HepG2 (cell line): ENCODE measurements around the gene RTBDN. TPM values are rescaled to one million over a fixed set of nuclear protein-coding genes. Genes with fewer than 3 reads are reported as not detected.
A peak's percentile ranks its signal among the peaks of the same experiment; 100 is the strongest.

Experiments
- ATAC-seq: fragments of 200-7000 bp; cut with Tn5 transposase; 3 replicates; pipeline ENCODE4 v1.9.1; 2020; ENCODE audit warnings: mild to moderate bottlenecking, moderate library complexity
- BruUV-seq: library from RNA; stranded (reverse); fragments of 400-500 nt; replicated peaks from 2 replicates; lab custom pipeline; 2021; lab: Mats Ljungman, UMichigan
- CTCF ChIA-PET: fragments of 300-600 bp; formaldehyde crosslinking; extraction: SDS; loops from one replicate; lab custom pipeline; 2021; ENCODE audit warnings: low total read pairs, inconsistent platforms, low intra/inter-chr PET ratio; lab: Yijun Ruan, JAX
- POLR2A ChIA-PET: fragments of 350-600 bp; sonication (Branson Sonifier 250); formaldehyde crosslinking; loops from one replicate; lab custom pipeline; 2020; ENCODE audit warnings: antibody characterized with exemption, inconsistent platforms; lab: Yijun Ruan, JAX
- DNase-seq: peaks from one replicate; pipeline ENCODE4 v3.0.0-alpha.2; 2015; ENCODE audit warnings: low spot score
- FAIRE-seq: peaks from 3 replicates; lab custom pipeline; 2011; peaks lifted over from hg19 to GRCh38; lab: Jason Lieb, UNC
- H2AFZ ChIP-seq: one replicate; pipeline ENCODE4 v1.6.1; 2011; ENCODE audit warnings: low read length, inconsistent platforms
- H3K27ac ChIP-seq: fragments of 300-600 bp; 3 replicates; pipeline ENCODE4 v1.8.0; 2011; ENCODE audit warnings: mixed run types, mild to moderate bottlenecking, mixed read lengths, low read length, inconsistent platforms; ENCODE audit not compliant: insufficient read depth; ENCODE audit errors: extremely low read length
- H3K27me3 ChIP-seq, 2 experiments: fragments of 200-600 bp in 1 of 2; 2 replicates in 1 of 2; 3 replicates in 1 of 2; pipeline versions ENCODE4 v1.6.0 to v1.8.0; 2011; ENCODE audit warnings: low read length in 2 of 2, mild to moderate bottlenecking in 2 of 2, moderate library complexity in 2 of 2, inconsistent platforms in 1 of 2; ENCODE audit not compliant: insufficient read depth in 2 of 2, control insufficient read depth in 1 of 2
- H3K36me3 ChIP-seq, 2 experiments: fragments of 200-600 bp in 1 of 2; replicated peaks in 1 of 2; 2 replicates in 1 of 2; 3 replicates in 1 of 2; pipeline versions ENCODE4 v1.5.1 to v1.8.0; 2011; ENCODE audit warnings: low read length in 2 of 2, inconsistent platforms in 1 of 2; ENCODE audit not compliant: insufficient read depth in 2 of 2, control insufficient read depth in 1 of 2
- H3K4me1 ChIP-seq: 2 replicates; pipeline ENCODE4 v1.5.1; 2012; ENCODE audit warnings: low read length, inconsistent platforms; ENCODE audit not compliant: insufficient read depth
- H3K4me2 ChIP-seq: 2 replicates; pipeline ENCODE4 v1.6.0; 2011; ENCODE audit warnings: low read depth, low read length, inconsistent platforms
- H3K4me3 ChIP-seq, 3 experiments: fragments of 200-600 bp in 1 of 3; sonication (generic), shearing (Covaris generic) in 1 of 3; replicated peaks in 1 of 3; 2 replicates each; pipeline ENCODE4 v1.5.1; 2011 to 2016; ENCODE audit warnings: low read length in 3 of 3, inconsistent platforms in 2 of 3, low read depth in 2 of 3, mild to moderate bottlenecking in 2 of 3, control low read depth in 1 of 3, mixed read lengths in 1 of 3; ENCODE audit not compliant: insufficient read depth in 1 of 3
- H3K79me2 ChIP-seq: one replicate; pipeline ENCODE4 v1.6.1; 2011; ENCODE audit warnings: low read length, inconsistent platforms; ENCODE audit not compliant: insufficient read depth
- H3K9ac ChIP-seq: 2 replicates; pipeline ENCODE4 v1.6.0; 2011; ENCODE audit warnings: mild to moderate bottlenecking, low read depth, low read length, inconsistent platforms; ENCODE audit not compliant: insufficient read depth
- H3K9me3 ChIP-seq: 2 replicates; pipeline ENCODE4 v1.5.1; 2012; ENCODE audit warnings: mild to moderate bottlenecking, low read length
- H4K20me1 ChIP-seq: 2 replicates; pipeline ENCODE4 v1.6.0; 2011; ENCODE audit warnings: inconsistent platforms, mild to moderate bottlenecking, low read length, moderate library complexity; ENCODE audit not compliant: insufficient read depth
- EZH2 ChIP-seq: conservative IDR thresholded peaks from 2 replicates; pipeline ENCODE4 v1.6.1; 2012; ENCODE audit warnings: mild to moderate bottlenecking, low read depth, low read length, moderate library complexity
- FLYWCH1 ChIP-seq: sonication (generic); formaldehyde crosslinking; IDR thresholded peaks from 2 replicates; pipeline ENCODE4 v1.8.1; 2023; ENCODE audit warnings: mild to moderate bottlenecking, missing genetic modification reagents
- FOSL2 ChIP-seq: sonication (generic); formaldehyde crosslinking; IDR thresholded peaks from 2 replicates; pipeline ENCODE4 v1.4.0; 2020; ENCODE audit warnings: missing genetic modification reagents
- KDM5B ChIP-seq: sonication (generic); formaldehyde crosslinking; IDR thresholded peaks from 2 replicates; pipeline ENCODE4 v1.4.0; 2020; ENCODE audit warnings: missing genetic modification reagents, mild to moderate bottlenecking, borderline replicate concordance
- ZNF629 ChIP-seq: sonication (generic); formaldehyde crosslinking; conservative IDR thresholded peaks from 2 replicates; pipeline ENCODE4 v1.5.0; 2020; ENCODE audit warnings: missing genetic modification reagents
- ZNF672 ChIP-seq: sonication (generic); formaldehyde crosslinking; IDR thresholded peaks from 2 replicates; pipeline ENCODE4 v1.8.1; 2022; ENCODE audit warnings: missing genetic modification reagents
- WGBS: methylation state at CpG from one replicate; pipeline ENCODE4 v1.1.6; 2017; ENCODE audit warnings: low lambda C conversion rate; 5-methylcytosine and 5-hydroxymethylcytosine counted together
- in situ Hi-C: cut with HindIII; loops from 2 replicates; pipeline ENCODE4 v1.10.0; 2017; ENCODE audit warnings: low pct_unique_long_range_greater_than_20kb; ENCODE audit not compliant: extremely low pct_ligation_motif_present
- intact Hi-C: fragments of 100-400 bp; cut with micrococcal nuclease; formaldehyde crosslinking; loops from one replicate; pipeline ENCODE4 v1.10.0; 2022; ENCODE audit not compliant: unreplicated experiment
- polyA plus RNA-seq, 8 experiments: library from polyadenylated mRNA; depleted of rRNA in 3 of 8; stranded (reverse) in 7 of 8; unstranded in 1 of 8; fragments of >200 nt; fragmentation: Illumina TruSeq in 4 of 8; extraction: Trizol in 4 of 8; gene quantifications; 2 replicates each; pipeline versions ENCODE4 v1.2.1 to v1.2.3, GENCODE V29; 2011 to 2016; ENCODE audit warnings: low read depth in 4 of 8, missing spikeins in 1 of 8, mixed read lengths in 1 of 8; ENCODE audit not compliant: insufficient read depth in 1 of 8
- total RNA-seq, 5 experiments: library from RNA; depleted of rRNA; stranded (reverse); fragments of >200 nt; fragmentation: Illumina TruSeq; extraction: Trizol; gene quantifications; 2 replicates each; pipeline ENCODE4 v1.2.3, GENCODE V29; 2016; ENCODE audit warnings: low read depth in 1 of 5
- TF ChIP-seq, protein P1 (sequence below): sonication (generic); formaldehyde crosslinking; IDR thresholded peaks from 2 replicates; pipeline ENCODE4 v1.4.0; 2020; ENCODE audit warnings: missing genetic modification reagents
- TF ChIP-seq, protein P2 (sequence below): sonication (generic); formaldehyde crosslinking; IDR thresholded peaks from 2 replicates; pipeline ENCODE4 v1.5.1; 2020; ENCODE audit warnings: mild to moderate bottlenecking, missing genetic modification reagents, borderline replicate concordance

RTBDN gene
- total and polyA plus RNA-seq, 2 of the 13 experiments (the other 11 are each of a cell fraction or from before 2014, with no cell fraction given), result 0.27 to 0.48 TPM

DNA sequence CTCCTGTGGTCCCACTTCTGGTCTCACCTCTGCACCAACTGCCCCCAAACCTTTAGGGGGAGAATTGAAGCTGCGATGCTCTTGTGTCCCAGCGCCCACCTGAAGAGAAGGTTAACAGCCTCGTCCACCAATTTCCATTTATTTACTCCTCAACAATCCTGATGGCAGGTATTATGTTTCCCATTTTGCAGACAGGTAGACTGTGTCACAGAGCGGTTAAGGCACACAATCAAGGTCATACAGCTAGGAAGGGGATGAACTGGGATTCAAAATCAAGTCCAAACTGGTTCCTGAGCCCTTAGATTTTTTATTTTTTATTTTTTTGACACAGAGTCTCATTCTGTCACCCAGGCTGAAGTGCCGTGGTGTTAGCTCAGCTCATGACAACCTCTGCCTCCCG, 40.7 kb upstream of the RTBDN start:
- no TSS peak for BruUV-seq
- WGBS, result 88% methylated on average over 6 of the region's 6 CpGs
- H3K4me2 ChIP-seq, result no peak overlapping the region
- TF ChIP-seq EZH2, result no peak
- TF ChIP-seq ZNF629 (CRISPR knock-in tag), result peak; percentile 53
- no peak for TF ChIP-seq ZNF672 (CRISPR knock-in tag)
- DNase-seq, result no peak
- H4K20me1 ChIP-seq, result no peaks in the 10 kb centered on the region
- ChIA-PET POLR2A (no interaction called here), CTCF (no interaction called here)
- H2AFZ ChIP-seq, result no peak overlapping the region
- no peaks in the 10 kb centered on the region for H3K4me1 ChIP-seq
- no peak for ATAC-seq
- H3K36me3 ChIP-seq, result no peaks in the 10 kb centered on the region
- H3K4me3 ChIP-seq, result no peak overlapping the region
- no peaks in the 10 kb centered on the region for H3K9me3 ChIP-seq
- intact Hi-C loops, result no loop called here
- no peak overlapping the region for H3K9ac ChIP-seq
- H3K27ac ChIP-seq, result no peak overlapping the region
- no peaks in the 10 kb centered on the region for H3K79me2 ChIP-seq
- H3K27me3 ChIP-seq, result no peaks in the 10 kb centered on the region
- in situ Hi-C loops, result no loop called here
- no peak for FAIRE-seq

DNA sequence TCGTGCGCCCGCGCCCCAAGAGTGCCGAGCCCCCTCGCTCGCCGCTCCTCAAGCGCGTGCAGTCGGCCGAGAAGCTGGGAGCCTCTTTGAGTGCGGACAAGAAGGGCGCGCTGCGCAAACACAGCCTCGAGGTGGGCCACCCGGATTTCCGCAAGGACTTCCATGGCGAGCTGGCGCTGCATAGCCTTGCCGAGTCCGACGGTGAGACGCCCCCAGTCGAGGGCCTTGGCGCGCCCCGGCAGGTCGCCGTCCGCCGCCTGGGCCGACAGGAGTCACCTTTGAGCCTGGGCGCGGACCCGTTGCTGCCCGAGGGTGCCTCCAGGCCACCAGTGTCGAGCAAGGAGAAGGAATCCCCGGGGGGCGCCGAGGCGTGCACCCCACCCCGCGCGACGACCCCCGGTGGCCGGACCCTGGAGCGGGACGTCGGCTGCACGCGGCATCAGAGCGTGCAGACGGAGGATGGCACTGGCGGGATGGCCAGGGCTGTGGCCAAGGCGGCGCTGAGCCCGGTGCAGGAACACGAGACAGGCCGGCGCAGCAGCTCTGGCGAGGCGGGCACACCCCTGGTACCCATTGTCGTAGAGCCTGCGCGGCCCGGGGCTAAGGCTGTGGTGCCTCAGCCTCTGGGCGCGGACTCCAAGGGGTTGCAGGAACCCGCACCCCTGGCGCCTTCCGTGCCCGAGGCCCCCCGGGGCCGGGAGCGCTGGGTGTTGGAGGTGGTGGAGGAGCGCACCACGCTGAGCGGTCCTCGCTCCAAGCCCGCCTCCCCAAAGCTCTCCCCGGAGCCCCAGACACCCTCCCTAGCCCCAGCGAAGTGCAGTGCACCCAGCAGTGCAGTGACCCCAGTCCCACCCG, 39.7 kb upstream of the RTBDN start:
- ChIA-PET POLR2A (interaction anchor here (1.2 kb wide), 1 partner anchor 9 kb away, joined by 3 read pairs; no protein-coding TSS in a partner anchor), CTCF (no interaction called here)
- 97% methylated on average over 63 of the region's 86 CpGs for WGBS
- intact Hi-C loops (no loop called here), in situ Hi-C loops (no loop called here)
- FAIRE-seq (no peak), DNase-seq (no peak), ATAC-seq (no peak; the same call in 2 of the 3 replicates)
- no peak overlapping the region for H3K9ac ChIP-seq
- no peaks in the 10 kb centered on the region for H3K9me3 ChIP-seq
- H3K4me1 ChIP-seq, result no peaks in the 10 kb centered on the region
- no peak overlapping the region for H3K4me3 ChIP-seq
- no peak overlapping the region for H3K27ac ChIP-seq
- no peaks in the 10 kb centered on the region for H3K79me2 ChIP-seq
- no peaks in the 10 kb centered on the region for H3K36me3 ChIP-seq
- no peaks in the 10 kb centered on the region for H4K20me1 ChIP-seq
- no peak overlapping the region for H2AFZ ChIP-seq
- H3K27me3 ChIP-seq, result no peaks in the 10 kb centered on the region
- no TSS peak for BruUV-seq
- no peak for TF ChIP-seq KDM5B
- TF ChIP-seq, protein P1, sequence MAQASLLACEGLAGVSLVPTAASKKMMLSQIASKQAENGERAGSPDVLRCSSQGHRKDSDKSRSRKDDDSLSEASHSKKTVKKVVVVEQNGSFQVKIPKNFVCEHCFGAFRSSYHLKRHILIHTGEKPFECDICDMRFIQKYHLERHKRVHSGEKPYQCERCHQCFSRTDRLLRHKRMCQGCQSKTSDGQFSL (CRISPR knock-in tag), result no peak
- TF ChIP-seq FOSL2 (CRISPR knock-in tag), result no peak
- TF ChIP-seq, protein P2, sequence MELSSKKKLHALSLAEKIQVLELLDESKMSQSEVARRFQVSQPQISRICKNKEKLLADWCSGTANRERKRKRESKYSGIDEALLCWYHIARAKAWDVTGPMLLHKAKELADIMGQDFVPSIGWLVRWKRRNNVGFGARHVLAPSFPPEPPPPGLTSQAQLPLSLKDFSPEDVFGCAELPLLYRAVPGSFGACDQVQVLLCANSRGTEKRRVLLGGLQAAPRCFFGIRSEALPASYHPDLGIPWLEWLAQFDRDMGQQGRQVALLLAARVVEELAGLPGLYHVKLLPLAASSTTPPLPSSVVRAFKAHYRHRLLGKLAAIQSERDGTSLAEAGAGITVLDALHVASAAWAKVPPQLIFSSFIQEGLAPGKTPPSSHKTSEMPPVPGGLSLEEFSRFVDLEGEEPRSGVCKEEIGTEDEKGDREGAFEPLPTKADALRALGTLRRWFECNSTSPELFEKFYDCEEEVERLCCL (CRISPR knock-in tag), result no peak
- TF ChIP-seq FLYWCH1 (CRISPR knock-in tag), result no peak
- H3K4me2 ChIP-seq, result no peak overlapping the region
